ENCODE results near the gene GCH1. TPM values are rescaled to one million over a fixed set of nuclear protein-coding genes. Genes with fewer than 3 reads are reported as not detected.

Gene GCH1
- total RNA-seq, 1 experiment from 2014 or later: 16.7 TPM

- intact Hi-C loops (cut with micrococcal nuclease): no loop called here
- DNase-seq (ENCODE audit: low read depth, low spot score) (no peak), ATAC-seq (no peak)
- no peaks in the 10 kb centered on the region for H4K20me1 ChIP-seq (ENCODE audit: insufficient read depth)
- no peaks in the 10 kb centered on the region for H3K79me2 ChIP-seq (ENCODE audit: insufficient read depth, low read length)
- H3K9me2 ChIP-seq (ENCODE audit: insufficient read depth): no peaks in the 10 kb centered on the region
- no peak overlapping the region for H3K27ac ChIP-seq (ENCODE audit: low read depth, low read length)
- ChIA-PET RAD21 (ENCODE audit: low non-redundant PET in 1 of 2, low total read pairs in 2 of 2, uncharacterized antibody in 2 of 2, unreplicated experiment in 2 of 2) (no interaction called here), POLR2A (no interaction called here), CTCF (no interaction called here)
- no peaks in the 10 kb centered on the region for H3K9me3 ChIP-seq (ENCODE audit: control insufficient read depth in 1 of 2, insufficient read depth in 1 of 2, low read depth in 1 of 2, low read length in 2 of 2)
- no peaks in the 10 kb centered on the region for H3K27me3 ChIP-seq (ENCODE audit: insufficient read depth, low read length)
- H3K9ac ChIP-seq (ENCODE audit: low read length): no peak overlapping the region
- H3K4me1 ChIP-seq (ENCODE audit: control insufficient read depth in 1 of 2, insufficient read depth in 2 of 2, low read length in 2 of 2): no peaks in the 10 kb centered on the region
- H2AFZ ChIP-seq (ENCODE audit: low read depth, low read length, poor library complexity, severe bottlenecking): no peak overlapping the region
- no peak for TF ChIP-seq CBX3 (IDR thresholded peaks at IDR 0.05; ENCODE audit: low read depth)
- no peak for TF ChIP-seq ELF1 (IDR thresholded peaks at IDR 0.05; ENCODE audit: borderline replicate concordance, low read depth)
- TF ChIP-seq ZFX (IDR thresholded peaks at IDR 0.05): no peak
- no peak for TF ChIP-seq EZH2 (IDR thresholded peaks at IDR 0.05)
- TF ChIP-seq JUND (IDR thresholded peaks at IDR 0.05): no peak
- no peak for TF ChIP-seq ATF3 (IDR thresholded peaks at IDR 0.05)
- TF ChIP-seq EZH2phosphoT487 (IDR thresholded peaks at IDR 0.05; ENCODE audit: borderline replicate concordance): no peak
- TF ChIP-seq EGR1 (IDR thresholded peaks at IDR 0.05; ENCODE audit: low read depth): no peak
- TF ChIP-seq ZBTB33 (IDR thresholded peaks at IDR 0.05; ENCODE audit: extremely low read depth, insufficient replicate concordance, low read length): no peak
- TF ChIP-seq TCF7L2 (IDR thresholded peaks at IDR 0.05; ENCODE audit: borderline replicate concordance, extremely low read depth, insufficient read depth, insufficient read length): no peak
- TF ChIP-seq MAX (IDR thresholded peaks at IDR 0.05): no peak
- no peak for TF ChIP-seq SP1 (IDR thresholded peaks at IDR 0.05; ENCODE audit: low read depth)
- TF ChIP-seq CEBPB (IDR thresholded peaks at IDR 0.05; ENCODE audit: low read depth): no peak
- no peak for TF ChIP-seq SRF (IDR thresholded peaks at IDR 0.05; ENCODE audit: low read depth)
- no peak overlapping the region for H3K4me2 ChIP-seq (ENCODE audit: low read length)
- H3K4me3 ChIP-seq (replicated peaks in 1 of 2; ENCODE audit: low read depth in 1 of 2, low read length in 2 of 2): no peak overlapping the region
- H3K36me3 ChIP-seq (ENCODE audit: control insufficient read depth in 1 of 2, insufficient read depth in 2 of 2, low read length in 2 of 2): peaks cover 0 to 5% of the 10 kb centered on the region in 2 experiments; a peak in 2 of 4 replicates
- no TSS peak for BruUV-seq (replicated peaks)
These were observed 43.9 kb upstream of the GCH1 start for GRCh38 chr14:54946500-54946899.
